ENCODE data around the gene OTOP1. TPM values are rescaled to one million over a fixed set of nuclear protein-coding genes. Genes with fewer than 3 reads are reported as not detected.
"Not testable (repeated sequence)": the region's sequence is repeated elsewhere in the genome, so short reads cannot be mapped to it uniquely, and the experiment has no call there.

OTOP1 gene
- total and polyA plus RNA-seq, 10 of the 15 experiments (the other 5 are each of a cell fraction or from before 2014, with no cell fraction given) = not detected

DNA sequence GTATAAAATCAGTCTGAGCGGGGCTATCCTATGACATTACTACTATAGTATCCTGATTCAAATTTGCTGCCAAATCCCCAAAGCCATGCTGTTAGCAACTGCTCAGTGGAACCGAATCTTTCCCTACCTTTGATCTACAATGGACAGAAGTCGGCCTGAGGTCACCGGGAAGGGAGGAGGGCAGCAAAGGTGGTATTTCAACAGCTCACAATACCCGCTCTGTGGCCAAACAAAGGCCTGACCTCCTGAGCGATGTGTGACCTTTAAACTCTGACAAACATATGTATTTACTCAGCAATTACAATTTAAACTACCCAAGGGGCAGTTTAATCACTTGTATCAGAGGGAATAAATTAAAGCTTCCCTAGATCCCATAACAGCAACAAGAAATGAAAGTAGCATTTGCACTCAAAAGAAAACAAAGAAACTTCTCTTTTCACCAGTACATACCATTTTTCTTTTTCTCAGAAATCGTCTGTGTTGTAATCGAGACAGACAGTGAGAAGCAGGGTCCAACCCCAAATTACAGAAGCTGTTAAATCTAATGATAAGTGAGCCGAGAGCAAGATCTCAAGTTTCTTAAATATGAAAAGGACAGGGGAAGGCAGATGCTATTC lies 32.9 kb upstream of the OTOP1 start:
- ChIA-PET RAD21 (ENCODE audit: unreplicated experiment) (interaction anchor here (1.0 to 1.2 kb wide), 3 partner anchors 8 to 76 kb away, joined by 3 to 4 read pairs (median 3); partner anchors contain the start of gene TMEM128), SMC1A (ENCODE audit: uncharacterized antibody, unreplicated experiment) (interaction anchor here (0.6 to 2.0 kb wide), 5 partner anchors 8 to 213 kb away, joined by 3 to 8 read pairs (median 4); partner anchors contain the start of gene TMEM128), CTCF (interaction anchor here (0.6 to 2.5 kb wide), 16 partner anchors 8 to 224 kb away, joined by 3 to 14 read pairs (median 4); no protein-coding TSS in a partner anchor), POLR2A (interaction anchor here (0.6 kb wide), 1 partner anchor 79 kb away, joined by 3 read pairs; no protein-coding TSS in a partner anchor)
- no peaks in the 10 kb centered on the region for H3K36me3 ChIP-seq (ENCODE audit: control insufficient read depth in 2 of 2, insufficient read depth in 2 of 2, low read length in 1 of 2)
- H4K20me1 ChIP-seq (ENCODE audit: control insufficient read depth, insufficient read depth) = no peaks in the 10 kb centered on the region
- H3K4me3 ChIP-seq = no peak overlapping the region
- 35% methylated on average over 9 of the region's 9 CpGs for WGBS (ENCODE audit: insufficient coverage, insufficient replicate concordance, low lambda C conversion rate, missing lambda C conversion rate)
- H3K4me1 ChIP-seq (ENCODE audit: control insufficient read depth, insufficient read depth, low read length) = no peaks in the 10 kb centered on the region
- ATAC-seq (no peak), FAIRE-seq (no peak), DNase-seq (ENCODE audit: low read depth, low spot score) (no peak)
- no peak for TF ChIP-seq ATF3 (IDR thresholded peaks at IDR 0.05; ENCODE audit: borderline replicate concordance, extremely low read depth, low read depth, low read length)
- H2AFZ ChIP-seq (ENCODE audit: control insufficient read depth, low read depth, low read length) = no peak overlapping the region
- no peaks in the 10 kb centered on the region for H3K27me3 ChIP-seq (replicated peaks in 1 of 2; ENCODE audit: control insufficient read depth in 2 of 2, insufficient read depth in 2 of 2, low read length in 1 of 2)
- no peak overlapping the region for H3K9ac ChIP-seq (ENCODE audit: control insufficient read depth, insufficient read depth, low read length)
- BruUV-seq (replicated peaks) = no TSS peak
- intact Hi-C loops (cut with micrococcal nuclease; ENCODE audit: unreplicated experiment) = loop anchor here (2.0 kb wide), 1 partner anchor 75 kb away; no protein-coding TSS in a partner anchor
- no peak overlapping the region for H3K4me2 ChIP-seq (ENCODE audit: control insufficient read depth, insufficient read depth)
- no peak overlapping the region for H3K27ac ChIP-seq (ENCODE audit: control insufficient read depth, insufficient read depth)
- H3K79me2 ChIP-seq (ENCODE audit: control insufficient read depth, insufficient read depth, low read length) = no peaks in the 10 kb centered on the region
- in situ Hi-C loops (cut with MboI) = no loop called here
- H3K9me3 ChIP-seq (replicated peaks; ENCODE audit: control insufficient read depth, insufficient read depth, low read length) = no peaks in the 10 kb centered on the region

DNA sequence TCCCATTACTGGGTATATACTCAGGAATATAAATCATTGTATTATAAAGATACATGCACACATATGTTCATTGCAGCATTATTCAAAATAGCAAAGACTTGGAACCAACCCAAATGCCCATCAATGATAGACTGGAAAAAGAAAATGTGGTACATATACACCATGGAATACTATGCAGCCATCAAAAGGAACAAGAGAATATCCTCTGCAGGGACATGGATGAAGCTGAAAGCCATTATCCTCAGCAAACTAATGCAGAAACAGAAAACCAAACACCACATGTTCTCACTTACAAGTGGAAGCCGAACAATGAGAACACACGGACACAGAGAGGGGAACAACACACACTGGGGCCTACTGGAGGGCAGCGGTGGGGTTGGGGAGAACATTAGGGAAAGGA lies 31.0 kb upstream of the OTOP1 start:
- H3K36me3 ChIP-seq (ENCODE audit: control insufficient read depth in 2 of 2, insufficient read depth in 2 of 2, low read length in 1 of 2); H3K4me2 ChIP-seq (ENCODE audit: control insufficient read depth, insufficient read depth); FAIRE-seq; DNase-seq (ENCODE audit: low read depth, low spot score); H3K4me3 ChIP-seq; H2AFZ ChIP-seq (ENCODE audit: control insufficient read depth, low read depth, low read length); CTCF ChIA-PET; H3K27me3 ChIP-seq (replicated peaks in 1 of 2; ENCODE audit: control insufficient read depth in 2 of 2, insufficient read depth in 2 of 2, low read length in 1 of 2); H3K79me2 ChIP-seq (ENCODE audit: control insufficient read depth, insufficient read depth, low read length); ATAC-seq; intact Hi-C loops (cut with micrococcal nuclease; ENCODE audit: unreplicated experiment); H3K9me3 ChIP-seq (replicated peaks; ENCODE audit: control insufficient read depth, insufficient read depth, low read length); H4K20me1 ChIP-seq (ENCODE audit: control insufficient read depth, insufficient read depth); H3K4me1 ChIP-seq (ENCODE audit: control insufficient read depth, insufficient read depth, low read length); RAD21 ChIA-PET (ENCODE audit: unreplicated experiment); H3K9ac ChIP-seq (ENCODE audit: control insufficient read depth, insufficient read depth, low read length); POLR2A ChIA-PET; in situ Hi-C loops (cut with MboI); H3K27ac ChIP-seq (ENCODE audit: control insufficient read depth, insufficient read depth); BruUV-seq (replicated peaks): not testable (repeated sequence)
- WGBS (ENCODE audit: insufficient coverage, insufficient replicate concordance, low lambda C conversion rate, missing lambda C conversion rate) = 72% methylated on average over 3 of the region's 3 CpGs
- SMC1A ChIA-PET (ENCODE audit: uncharacterized antibody, unreplicated experiment) = interaction anchor here (1.0 kb wide), 1 partner anchor 9 kb away, joined by 3 read pairs; no protein-coding TSS in a partner anchor
